Keratinocyte (primary cell): Measurements from ENCODE around the gene SAFB2. TPM values are rescaled to one million over a fixed set of nuclear protein-coding genes. Genes with fewer than 3 reads are reported as not detected.

Source experiments
- DNase-seq: peaks from one replicate; pipeline ENCODE4 v3.0.0-alpha.2; 2011; ENCODE audit warnings: low read depth, missing footprints, low spot score
- FAIRE-seq: peaks from 2 replicates; lab custom pipeline; 2011; peaks lifted over from hg19 to GRCh38; lab: Jason Lieb, UNC
- H2AFZ ChIP-seq: 2 replicates; pipeline ENCODE4 v1.6.0; 2012; ENCODE audit warnings: low read length, control low read depth, inconsistent platforms; ENCODE audit not compliant: control insufficient read depth
- H3K27ac ChIP-seq: 2 replicates; pipeline ENCODE4 v1.5.1; 2011; ENCODE audit warnings: low read length; ENCODE audit not compliant: control insufficient read depth, insufficient read depth
- H3K27me3 ChIP-seq: 3 replicates; pipeline ENCODE4 v1.6.0; 2011; ENCODE audit warnings: low read length; ENCODE audit not compliant: control insufficient read depth, insufficient read depth; ENCODE audit errors: extremely low read depth
- H3K36me3 ChIP-seq, 2 experiments: 2 replicates in 1 of 2; 3 replicates in 1 of 2; pipeline ENCODE4 v1.5.1; 2011; ENCODE audit warnings: low read length in 2 of 2, mild to moderate bottlenecking in 1 of 2; ENCODE audit not compliant: control insufficient read depth in 2 of 2, insufficient read depth in 2 of 2; ENCODE audit errors: extremely low read depth in 1 of 2
- H3K4me1 ChIP-seq: 3 replicates; pipeline ENCODE4 v1.5.1; 2011; ENCODE audit warnings: low read length; ENCODE audit not compliant: control insufficient read depth, insufficient read depth; ENCODE audit errors: extremely low read depth
- H3K4me2 ChIP-seq: 3 replicates; pipeline ENCODE4 v1.6.0; 2011; ENCODE audit warnings: low read depth, low read length; ENCODE audit not compliant: control insufficient read depth, insufficient read depth; ENCODE audit errors: extremely low read depth
- H3K4me3 ChIP-seq, 3 experiments: fragments of 200-600 bp in 1 of 3; sonication (generic) in 1 of 3; 2 replicates in 2 of 3; 3 replicates in 1 of 3; pipeline ENCODE4 v1.5.1; 2011 to 2016; ENCODE audit warnings: low read length in 3 of 3, mild to moderate bottlenecking in 3 of 3, control low read depth in 2 of 3, inconsistent platforms in 1 of 3, low read depth in 1 of 3, mixed read lengths in 1 of 3, mixed run types in 1 of 3, moderate library complexity in 1 of 3; ENCODE audit not compliant: control insufficient read depth in 2 of 3, insufficient read depth in 2 of 3; ENCODE audit errors: extremely low read depth in 1 of 3
- H3K79me2 ChIP-seq: 2 replicates; pipeline ENCODE4 v1.6.0; 2012; ENCODE audit warnings: low read length; ENCODE audit not compliant: control insufficient read depth, insufficient read depth
- H3K9ac ChIP-seq: 3 replicates; pipeline ENCODE4 v1.6.0; 2011; ENCODE audit warnings: low read length; ENCODE audit not compliant: control insufficient read depth, insufficient read depth; ENCODE audit errors: extremely low read depth
- H3K9me1 ChIP-seq: 3 replicates; pipeline ENCODE4 v1.6.0; 2011; ENCODE audit warnings: low read length; ENCODE audit not compliant: control insufficient read depth, insufficient read depth; ENCODE audit errors: extremely low read depth
- H3K9me3 ChIP-seq: 2 replicates; pipeline ENCODE4 v1.5.1; 2012; ENCODE audit warnings: low read depth, low read length; ENCODE audit not compliant: control insufficient read depth
- H4K20me1 ChIP-seq: 3 replicates; pipeline ENCODE4 v1.6.0; 2011; ENCODE audit warnings: low read length; ENCODE audit not compliant: control insufficient read depth, insufficient read depth; ENCODE audit errors: extremely low read depth
- CTCF ChIP-seq, 3 experiments: IDR thresholded peaks in 1 of 3; conservative IDR thresholded peaks in 1 of 3; optimal IDR thresholded peaks in 1 of 3; 2 replicates in 2 of 3; 3 replicates in 1 of 3; pipeline versions ENCODE3 to v1.5.1; 2011; ENCODE audit warnings: low read length in 3 of 3, mild to moderate bottlenecking in 3 of 3, moderate library complexity in 2 of 3, control low read depth in 1 of 3, inconsistent platforms in 1 of 3; ENCODE audit not compliant: insufficient read depth in 2 of 3; ENCODE audit errors: extremely low read depth in 1 of 3
- EZH2 ChIP-seq: IDR thresholded peaks from one replicate; pipeline ENCODE4 v1.6.1; 2012; ENCODE audit warnings: inconsistent platforms, mild to moderate bottlenecking, low read length, moderate library complexity
- dilution Hi-C: fragments of 300-500 bp; cut with MboI; formaldehyde crosslinking; loops from one replicate; pipeline ENCODE4 v1.7.0; 2020; ENCODE audit warnings: low sequenced_read_pairs; ENCODE audit not compliant: extremely low pct_ligation_motif_present
- polyA plus RNA-seq, 5 experiments: library from polyadenylated mRNA; depleted of rRNA in 3 of 5; stranded (reverse) in 3 of 5; stranded (forward) in 1 of 5; unstranded in 1 of 5; fragments of >200 nt; gene quantifications; 1 replicate in 1 of 5; 2 replicates in 3 of 5; 3 replicates in 1 of 5; pipeline versions ENCODE4 v1.2.1 to v1.2.3, GENCODE V29; 2011 to 2012; ENCODE audit warnings: missing spikeins in 2 of 5, low read depth in 1 of 5, low replicate concordance in 1 of 5

The SAFB2 gene
- polyA plus RNA-seq, 1 donor (not counting 4 experiments of a cell fraction or from before 2014, with no cell fraction given) = 15.3 TPM

GRCh38 chr19:5593343-5594255, 29.0 kb downstream of the SAFB2 start:
- DNase-seq (no peak), FAIRE-seq (no peak)
- H2AFZ ChIP-seq = no peak overlapping the region
- H4K20me1 ChIP-seq = no peaks in the 10 kb centered on the region
- H3K4me1 ChIP-seq = no peaks in the 10 kb centered on the region
- no peak overlapping the region for H3K27ac ChIP-seq
- H3K79me2 ChIP-seq = no peaks in the 10 kb centered on the region
- no peak overlapping the region for H3K4me2 ChIP-seq
- no peak overlapping the region for H3K4me3 ChIP-seq
- H3K27me3 ChIP-seq = no peaks in the 10 kb centered on the region
- no peak for TF ChIP-seq EZH2
- no peak for TF ChIP-seq CTCF (optimal IDR thresholded peaks at IDR 0.05 in 1 of 3, IDR thresholded peaks at IDR 0.05 in 1 of 3, conservative IDR thresholded peaks at IDR 0.05 in 1 of 3; ENCODE audit: extremely low read depth in 1 of 3, insufficient read depth in 2 of 3, low read length in 3 of 3)
- H3K9me1 ChIP-seq = no peaks in the 10 kb centered on the region
- no peak overlapping the region for H3K9ac ChIP-seq
- H3K9me3 ChIP-seq = no peaks in the 10 kb centered on the region
- dilution Hi-C loops = no loop called here
- H3K36me3 ChIP-seq = peaks cover 54 to 58% of the 10 kb centered on the region in 2 experiments

- no peak for FAIRE-seq
- dilution Hi-C loops = no loop called here
- no peak for DNase-seq
- H3K4me3 ChIP-seq = no peak overlapping the region
- no peaks in the 10 kb centered on the region for H3K27me3 ChIP-seq
- no peaks in the 10 kb centered on the region for H3K4me1 ChIP-seq
- no peaks in the 10 kb centered on the region for H3K9me1 ChIP-seq
- TF ChIP-seq CTCF (optimal IDR thresholded peaks at IDR 0.05 in 1 of 3, IDR thresholded peaks at IDR 0.05 in 1 of 3, conservative IDR thresholded peaks at IDR 0.05 in 1 of 3; ENCODE audit: extremely low read depth in 1 of 3, insufficient read depth in 2 of 3, low read length in 3 of 3) (no peak), EZH2 (no peak)
- H3K9me3 ChIP-seq = no peaks in the 10 kb centered on the region
- no peak overlapping the region for H3K27ac ChIP-seq
- H2AFZ ChIP-seq = no peak overlapping the region
- H3K36me3 ChIP-seq = peaks cover 54 to 55% of the 10 kb centered on the region in 2 experiments
- no peak overlapping the region for H3K9ac ChIP-seq
- H4K20me1 ChIP-seq = no peaks in the 10 kb centered on the region
- H3K4me2 ChIP-seq = no peak overlapping the region
- no peaks in the 10 kb centered on the region for H3K79me2 ChIP-seq
These were observed 29.8 kb downstream of the SAFB2 start for GRCh38 chr19:5592531-5593342.
